ENCODE measurements around the gene AMPH.
"Not testable (repeated sequence)": the region's sequence is repeated elsewhere in the genome, so short reads cannot be mapped to it uniquely, and the experiment has no call there.

DNA sequence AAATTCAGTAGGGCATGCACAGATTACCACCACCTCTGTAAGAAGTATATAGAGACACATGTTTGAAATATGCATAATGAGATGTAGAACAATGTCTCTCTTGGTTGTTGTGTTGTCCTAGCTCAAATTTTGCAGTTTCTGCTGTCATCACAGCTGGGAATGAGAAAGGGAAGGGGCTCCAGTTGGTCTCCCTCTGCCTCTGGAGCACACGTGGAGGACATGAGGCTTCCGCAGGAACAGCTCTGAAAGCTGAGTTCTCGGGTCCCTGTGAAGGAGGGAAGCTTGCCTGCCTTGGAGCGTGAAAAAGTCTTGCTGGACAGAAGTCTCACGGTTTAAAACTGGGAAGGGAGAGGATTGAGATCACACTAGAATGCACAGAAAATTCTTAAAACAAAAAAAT, 289.0 kb downstream of the AMPH start:
- TF ChIP-seq, protein P1, sequence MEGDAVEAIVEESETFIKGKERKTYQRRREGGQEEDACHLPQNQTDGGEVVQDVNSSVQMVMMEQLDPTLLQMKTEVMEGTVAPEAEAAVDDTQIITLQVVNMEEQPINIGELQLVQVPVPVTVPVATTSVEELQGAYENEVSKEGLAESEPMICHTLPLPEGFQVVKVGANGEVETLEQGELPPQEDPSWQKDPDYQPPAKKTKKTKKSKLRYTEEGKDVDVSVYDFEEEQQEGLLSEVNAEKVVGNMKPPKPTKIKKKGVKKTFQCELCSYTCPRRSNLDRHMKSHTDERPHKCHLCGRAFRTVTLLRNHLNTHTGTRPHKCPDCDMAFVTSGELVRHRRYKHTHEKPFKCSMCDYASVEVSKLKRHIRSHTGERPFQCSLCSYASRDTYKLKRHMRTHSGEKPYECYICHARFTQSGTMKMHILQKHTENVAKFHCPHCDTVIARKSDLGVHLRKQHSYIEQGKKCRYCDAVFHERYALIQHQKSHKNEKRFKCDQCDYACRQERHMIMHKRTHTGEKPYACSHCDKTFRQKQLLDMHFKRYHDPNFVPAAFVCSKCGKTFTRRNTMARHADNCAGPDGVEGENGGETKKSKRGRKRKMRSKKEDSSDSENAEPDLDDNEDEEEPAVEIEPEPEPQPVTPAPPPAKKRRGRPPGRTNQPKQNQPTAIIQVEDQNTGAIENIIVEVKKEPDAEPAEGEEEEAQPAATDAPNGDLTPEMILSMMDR (IDR thresholded peaks at IDR 0.05): not testable (repeated sequence)
- TF ChIP-seq POLR2A (IDR thresholded peaks at IDR 0.05): not testable (repeated sequence)
